GM12892 (cell line): ENCODE results near the gene FGGY.

Experiments used
- POLR2A ChIP-seq: IDR thresholded peaks from 2 replicates; pipeline ENCODE4 v1.6.1; 2011; ENCODE audit warnings: low read depth, low read length, control low read depth
- POLR2AphosphoS5 ChIP-seq: IDR thresholded peaks from 2 replicates; pipeline ENCODE4 v1.6.1; 2011; ENCODE audit warnings: low read depth, low read length, control low read depth
- TAF1 ChIP-seq: IDR thresholded peaks from 2 replicates; pipeline ENCODE4 v1.6.1; 2011; ENCODE audit warnings: low read depth, mild to moderate bottlenecking, control low read depth, low read length, borderline replicate concordance

GRCh38 chr1:59293206-59293605, 3.7 kb upstream of the FGGY start:
- TF ChIP-seq POLR2AphosphoS5 (no peak), POLR2A (no peak), TAF1 (no peak)
